ENCODE results near the gene CYP2A7. TPM values are rescaled to one million over a fixed set of nuclear protein-coding genes. Genes with fewer than 3 reads are reported as not detected.
"Not testable (repeated sequence)": the region's sequence is repeated elsewhere in the genome, so short reads cannot be mapped to it uniquely, and the experiment has no call there.

The CYP2A7 gene
- total and polyA plus RNA-seq, 2 experiments from 2014 or later, result not detected

DNA sequence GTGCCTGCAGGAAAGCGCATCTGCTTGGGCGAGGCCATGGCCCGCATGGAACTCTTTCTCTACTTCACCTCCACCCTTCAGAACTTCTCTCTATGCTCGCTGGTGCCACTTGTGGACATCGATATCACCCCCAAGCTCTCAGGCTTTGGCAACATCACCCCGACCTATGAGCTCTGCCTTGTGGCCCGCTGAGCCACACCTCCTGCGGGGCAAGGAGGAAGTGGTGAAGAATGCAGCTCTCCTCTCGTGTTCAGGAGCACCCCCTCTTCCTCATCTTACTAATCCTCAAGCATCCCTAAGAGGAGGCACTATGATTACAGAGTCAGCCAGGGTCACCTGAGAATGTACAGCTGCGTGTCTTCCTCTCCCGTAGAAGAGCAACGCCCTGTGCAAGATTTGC, 17.9 kb upstream of the CYP2A7 start:
- H3K36me3 ChIP-seq (ENCODE audit: low read depth); H3K9me2 ChIP-seq (ENCODE audit: insufficient read depth); H2AFZ ChIP-seq; H3K27me3 ChIP-seq (replicated peaks; ENCODE audit: insufficient read depth); H3K4me3 ChIP-seq; DNase-seq; H3K4me2 ChIP-seq (ENCODE audit: unreplicated experiment); H3K9ac ChIP-seq; in situ Hi-C loops (cut with MboI); H3K79me2 ChIP-seq (ENCODE audit: insufficient read depth); H3K9me3 ChIP-seq (ENCODE audit: low read depth); H3K27ac ChIP-seq; H3K4me1 ChIP-seq (ENCODE audit: insufficient read depth); H4K20me1 ChIP-seq (ENCODE audit: insufficient read depth); H3F3A ChIP-seq (ENCODE audit: insufficient read depth): not testable (repeated sequence)
- 62 to 64% methylated on average over 12 of the region's 12 CpGs for WGBS, 2 experiments (ENCODE audit: low coverage in 1 of 2, low lambda C conversion rate in 2 of 2, missing lambda C conversion rate in 2 of 2)

GRCh38 chr19:40896843-40897789, 15.1 kb upstream of the CYP2A7 start:
- in situ Hi-C loops (cut with MboI); H3K4me1 ChIP-seq (ENCODE audit: insufficient read depth); H4K20me1 ChIP-seq (ENCODE audit: insufficient read depth); H3K4me3 ChIP-seq; H3F3A ChIP-seq (ENCODE audit: insufficient read depth); H3K36me3 ChIP-seq (ENCODE audit: low read depth); H3K9me3 ChIP-seq (ENCODE audit: low read depth); H3K9ac ChIP-seq; H3K4me2 ChIP-seq (ENCODE audit: unreplicated experiment); H3K27ac ChIP-seq; H3K79me2 ChIP-seq (ENCODE audit: insufficient read depth); H3K27me3 ChIP-seq (replicated peaks; ENCODE audit: insufficient read depth); H2AFZ ChIP-seq; H3K9me2 ChIP-seq (ENCODE audit: insufficient read depth): not testable (repeated sequence)
- WGBS, 2 experiments (ENCODE audit: low coverage in 1 of 2, low lambda C conversion rate in 2 of 2, missing lambda C conversion rate in 2 of 2), result 65 to 67% methylated on average over 13 of the region's 13 CpGs
- DNase-seq, result peak; percentile 20

DNA sequence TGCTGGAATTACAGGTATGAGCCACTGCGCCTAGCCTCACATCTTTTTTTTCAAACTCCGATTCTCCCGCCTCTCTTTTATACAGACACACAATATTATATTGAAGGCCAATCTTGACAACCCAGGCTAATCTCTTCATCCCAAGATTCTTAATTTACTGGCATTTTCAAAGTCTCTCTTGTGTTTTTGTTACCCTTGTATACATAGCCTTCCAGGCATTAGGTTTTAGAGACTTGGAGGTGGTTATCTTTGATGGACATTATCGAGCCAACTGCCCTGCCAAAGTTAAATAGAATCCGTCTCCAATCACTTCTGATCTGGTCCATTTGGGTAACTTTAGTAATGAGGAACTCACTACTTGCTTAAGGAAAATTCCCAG, 14.4 kb upstream of the CYP2A7 start:
- WGBS, 2 experiments (ENCODE audit: low coverage in 1 of 2, low lambda C conversion rate in 2 of 2, missing lambda C conversion rate in 2 of 2), result 78 to 89% methylated on average over 5 of the region's 5 CpGs
- H2AFZ ChIP-seq, result no peak overlapping the region

DNA sequence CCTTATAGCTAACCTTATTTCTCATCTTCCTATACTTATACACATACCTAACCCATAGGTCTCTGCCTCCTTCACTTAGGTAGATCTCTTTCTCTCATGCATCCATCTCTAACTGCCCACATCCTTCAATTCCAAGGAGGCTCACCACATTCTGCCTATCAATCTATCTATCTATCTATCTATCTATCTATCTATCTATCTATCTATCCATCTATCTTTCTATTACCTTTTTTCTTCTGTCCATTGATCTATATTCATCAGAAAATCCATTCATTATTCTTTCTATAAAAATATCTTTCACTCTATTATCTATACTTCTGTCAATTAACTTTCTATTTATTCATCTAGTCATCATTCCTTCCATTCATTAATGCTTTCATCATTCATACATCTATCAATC, 11.1 kb upstream of the CYP2A7 start:
- no peaks in the 10 kb centered on the region for H3K79me2 ChIP-seq (ENCODE audit: insufficient read depth)
- H3K27me3 ChIP-seq (replicated peaks; ENCODE audit: insufficient read depth), result no peaks in the 10 kb centered on the region
- no peaks in the 10 kb centered on the region for H3K9me3 ChIP-seq (ENCODE audit: low read depth)
- H3K27ac ChIP-seq, result no peak overlapping the region
- H3K9ac ChIP-seq, result no peak overlapping the region
- H3K4me1 ChIP-seq (ENCODE audit: insufficient read depth), result no peaks in the 10 kb centered on the region
- no peaks in the 10 kb centered on the region for H4K20me1 ChIP-seq (ENCODE audit: insufficient read depth)
- DNase-seq, result no peak
- H2AFZ ChIP-seq, result no peak overlapping the region
- in situ Hi-C loops (cut with MboI), result no loop called here
- H3F3A ChIP-seq (ENCODE audit: insufficient read depth), result no peaks in the 10 kb centered on the region
- TF ChIP-seq EZH2 (IDR thresholded peaks at IDR 0.05; ENCODE audit: insufficient read depth, poor library complexity, severe bottlenecking) (no peak), EZH2phosphoT487 (IDR thresholded peaks at IDR 0.05; ENCODE audit: insufficient read depth, low read depth) (no peak)
- H3K4me2 ChIP-seq (ENCODE audit: unreplicated experiment), result no peak overlapping the region
- H3K36me3 ChIP-seq (ENCODE audit: low read depth), result no peaks in the 10 kb centered on the region
- no peaks in the 10 kb centered on the region for H3K9me2 ChIP-seq (ENCODE audit: insufficient read depth)
- no peak overlapping the region for H3K4me3 ChIP-seq

More for the DNA sequence above, 14.4 kb upstream of the CYP2A7 start:
- H3F3A ChIP-seq (ENCODE audit: insufficient read depth), result no peaks in the 10 kb centered on the region
- DNase-seq, result no peak
- no peaks in the 10 kb centered on the region for H3K36me3 ChIP-seq (ENCODE audit: low read depth)
- H3K9ac ChIP-seq, result no peak overlapping the region
- no peaks in the 10 kb centered on the region for H3K9me2 ChIP-seq (ENCODE audit: insufficient read depth)
- in situ Hi-C loops (cut with MboI), result no loop called here
- no peaks in the 10 kb centered on the region for H3K27me3 ChIP-seq (replicated peaks; ENCODE audit: insufficient read depth)
- no peaks in the 10 kb centered on the region for H3K79me2 ChIP-seq (ENCODE audit: insufficient read depth)
- no peaks in the 10 kb centered on the region for H4K20me1 ChIP-seq (ENCODE audit: insufficient read depth)
- H3K4me2 ChIP-seq (ENCODE audit: unreplicated experiment), result no peak overlapping the region
- H3K4me1 ChIP-seq (ENCODE audit: insufficient read depth), result no peaks in the 10 kb centered on the region
- H3K9me3 ChIP-seq (ENCODE audit: low read depth), result no peaks in the 10 kb centered on the region
- TF ChIP-seq EZH2 (IDR thresholded peaks at IDR 0.05; ENCODE audit: insufficient read depth, poor library complexity, severe bottlenecking), result no peak
- TF ChIP-seq EZH2phosphoT487 (IDR thresholded peaks at IDR 0.05; ENCODE audit: insufficient read depth, low read depth), result no peak
- H3K4me3 ChIP-seq, result no peak overlapping the region
- no peak overlapping the region for H3K27ac ChIP-seq

GRCh38 chr19:40889366-40889765, 7.3 kb upstream of the CYP2A7 start:
- H3K4me2 ChIP-seq (ENCODE audit: unreplicated experiment), result no peak overlapping the region
- WGBS, 2 experiments (ENCODE audit: low coverage in 1 of 2, low lambda C conversion rate in 2 of 2, missing lambda C conversion rate in 2 of 2), result 11 to 12% methylated on average over 3 of the region's 3 CpGs
- H3K36me3 ChIP-seq (ENCODE audit: low read depth), result no peaks in the 10 kb centered on the region
- TF ChIP-seq EZH2 (IDR thresholded peaks at IDR 0.05; ENCODE audit: insufficient read depth, poor library complexity, severe bottlenecking) (no peak), EZH2phosphoT487 (IDR thresholded peaks at IDR 0.05; ENCODE audit: insufficient read depth, low read depth) (no peak)
- no peak overlapping the region for H3K9ac ChIP-seq
- H3K4me3 ChIP-seq, result no peak overlapping the region
- no peaks in the 10 kb centered on the region for H4K20me1 ChIP-seq (ENCODE audit: insufficient read depth)
- H3K27ac ChIP-seq, result no peak overlapping the region
- H3K4me1 ChIP-seq (ENCODE audit: insufficient read depth), result no peaks in the 10 kb centered on the region
- peak; percentile 20 for DNase-seq
- no peaks in the 10 kb centered on the region for H3K27me3 ChIP-seq (replicated peaks; ENCODE audit: insufficient read depth)
- H2AFZ ChIP-seq, result no peak overlapping the region
- H3K9me2 ChIP-seq (ENCODE audit: insufficient read depth), result no peaks in the 10 kb centered on the region
- no peaks in the 10 kb centered on the region for H3K9me3 ChIP-seq (ENCODE audit: low read depth)
- no peaks in the 10 kb centered on the region for H3F3A ChIP-seq (ENCODE audit: insufficient read depth)
- no peaks in the 10 kb centered on the region for H3K79me2 ChIP-seq (ENCODE audit: insufficient read depth)
- in situ Hi-C loops (cut with MboI), result no loop called here
